Measurements from ENCODE around the gene ACTMAP.

ACTMAP gene

GRCh38 chr19:40785526-40785925 lies 35.2 kb upstream of the ACTMAP start:
- no peak for TF ChIP-seq ZNF114 (tag by site-specific recombination; IDR thresholded peaks at IDR 0.05)
- 0 out of 2 replicates have a peak, but pooled peaks have one; percentile 18 for TF ChIP-seq ZFHX2 (tag by site-specific recombination; conservative IDR thresholded peaks at IDR 0.05)
- TF ChIP-seq ZBTB49 (tag by site-specific recombination; IDR thresholded peaks at IDR 0.05; ENCODE audit: low read depth) = no peak
- TF ChIP-seq SP7 (tag by site-specific recombination; IDR thresholded peaks at IDR 0.05) = no peak
- no peak for TF ChIP-seq ZNF350 (tag by site-specific recombination; IDR thresholded peaks at IDR 0.05)
- peak; percentile 40; the same call in 1 of the 2 replicates for TF ChIP-seq ZBTB6 (tag by site-specific recombination; IDR thresholded peaks at IDR 0.05)
- no peak for TF ChIP-seq ZNF155 (tag by site-specific recombination; IDR thresholded peaks at IDR 0.05)
- no peak for TF ChIP-seq KLF17 (tag by site-specific recombination; IDR thresholded peaks at IDR 0.05)
- TF ChIP-seq ZNF280D (tag by site-specific recombination; IDR thresholded peaks at IDR 0.05) = no peak
- peak; percentile 49 for TF ChIP-seq CTCF (tag by site-specific recombination; IDR thresholded peaks at IDR 0.05)
- TF ChIP-seq EGR2 (tag by site-specific recombination; IDR thresholded peaks at IDR 0.05; ENCODE audit: low read depth) = peak; percentile 46; the same call in 1 of the 2 replicates
- no peak for TF ChIP-seq ZBTB1 (tag by site-specific recombination; IDR thresholded peaks at IDR 0.05)
- no peak for TF ChIP-seq GFI1B (tag by site-specific recombination; IDR thresholded peaks at IDR 0.05)
- TF ChIP-seq ZBTB11 (tag by site-specific recombination; conservative IDR thresholded peaks at IDR 0.05; ENCODE audit: low read depth) = no peak
- Histone ChIP-seq H3K4me1 (ENCODE audit: control insufficient read depth, insufficient read depth, low read length) (no peaks in the 10 kb centered on the region), H3K36me3 (ENCODE audit: control insufficient read depth in 2 of 2, insufficient read depth in 1 of 2, low read length in 2 of 2) (peaks cover 0 to 27% of the 10 kb centered on the region in 2 experiments; a peak in 1 of 3 replicates), H3K9me3 (ENCODE audit: control insufficient read depth, insufficient read depth, low read depth, low read length) (no peaks in the 10 kb centered on the region), H3K4me3 (ENCODE audit: low read depth, low read length) (no peak overlapping the region), H3K27ac (ENCODE audit: extremely low read depth, low read depth, low read length) (no peak overlapping the region)
- CTCF ChIA-PET = interaction anchor here (0.7 to 1.3 kb wide), 3 partner anchors 8 to 146 kb away, joined by 4 to 6 read pairs (median 5); partner anchors contain the start of genes EGLN2 and RAB4B
- POLR2A ChIA-PET = no interaction called here
